Liver (tissue), 9 donors: ENCODE measurements around the gene MAGEA12. TPM values are rescaled to one million over a fixed set of nuclear protein-coding genes. Genes with fewer than 3 reads are reported as not detected.
"Not testable (repeated sequence)": the region's sequence is repeated elsewhere in the genome, so short reads cannot be mapped to it uniquely, and the experiment has no call there.

Experiments
- DNase-seq: peaks from one replicate; pipeline ENCODE4 v3.0.0-alpha.2; 2017; ENCODE audit warnings: low spot score
- H3K27ac ChIP-seq, 2 donors: one replicate each; pipeline ENCODE4 v1.7.0; 2013; ENCODE audit warnings: inconsistent platforms in 2 of 2, low read length in 2 of 2, control low read depth in 1 of 2, low read depth in 1 of 2, mild to moderate bottlenecking in 1 of 2
- H3K27me3 ChIP-seq, 4 donors: one replicate each; pipeline versions ENCODE4 v1.6.1 to v1.7.0; 2013; ENCODE audit warnings: low read length in 3 of 4, inconsistent platforms in 1 of 4, mild to moderate bottlenecking in 1 of 4, moderate library complexity in 1 of 4; ENCODE audit not compliant: control insufficient read depth in 4 of 4, insufficient read depth in 4 of 4
- H3K36me3 ChIP-seq, 4 donors: one replicate each; pipeline versions ENCODE4 v1.6.1 to v1.7.0; 2013; ENCODE audit warnings: low read length in 3 of 4, mild to moderate bottlenecking in 3 of 4, low read depth in 1 of 4, moderate library complexity in 1 of 4; ENCODE audit not compliant: control insufficient read depth in 4 of 4, insufficient read depth in 3 of 4
- H3K4me1 ChIP-seq, 4 donors: one replicate each; pipeline versions ENCODE4 v1.6.1 to v1.7.0; 2013; ENCODE audit warnings: low read length in 3 of 4, mild to moderate bottlenecking in 3 of 4, moderate library complexity in 1 of 4; ENCODE audit not compliant: control insufficient read depth in 4 of 4, insufficient read depth in 4 of 4
- H3K4me3 ChIP-seq, 3 donors: one replicate each; pipeline versions ENCODE4 v1.6.1 to v1.7.0; 2013; ENCODE audit warnings: low read length in 3 of 3, control low read depth in 1 of 3, low read depth in 1 of 3, mild to moderate bottlenecking in 1 of 3
- H3K9ac ChIP-seq, 2 donors: one replicate each; pipeline ENCODE4 v1.7.0; 2013; ENCODE audit warnings: low read length in 2 of 2, mild to moderate bottlenecking in 2 of 2, moderate library complexity in 2 of 2, control low read depth in 1 of 2, low read depth in 1 of 2
- H3K9me3 ChIP-seq, 4 donors: one replicate each; pipeline versions ENCODE4 v1.6.1 to v1.7.0; 2013; ENCODE audit warnings: low read length in 3 of 4; ENCODE audit not compliant: control insufficient read depth in 4 of 4
- SP1 ChIP-seq: IDR thresholded peaks from 2 replicates; pipeline ENCODE4 v1.6.1; 2018; ENCODE audit warnings: antibody characterized with exemption, mild to moderate bottlenecking
- WGBS: extraction: QIAGEN DNeasy Blood & Tissue Kit; methylation state at CpG from one replicate; pipeline ENCODE4 v1.1.7; 2013; 5-methylcytosine and 5-hydroxymethylcytosine counted together
- polyA plus RNA-seq, 2 donors: library from polyadenylated mRNA; stranded (reverse) in 1 of 2; unstranded in 1 of 2; fragments of 200-250 nt in 1 of 2; fragments of >200 nt in 1 of 2; fragmentation: Nextera tagmentation in 1 of 2; extraction: Ambion mirVana in 1 of 2; gene quantifications; one replicate each; pipeline versions ENCODE4 v1.2.1 to v1.2.3, GENCODE V29; 2013 to 2015
- total RNA-seq, 2 donors: library from RNA; depleted of rRNA; stranded (reverse); fragments of >200 nt; gene quantifications; one replicate each; pipeline ENCODE4 v1.2.3, GENCODE V29; 2014
- TF ChIP-seq, protein P1 (sequence below): IDR thresholded peaks from 2 replicates; pipeline ENCODE4 v1.6.1; 2016; ENCODE audit warnings: antibody characterized with exemption
- donor health status: healthy.
- donor health status: healthy.
- donor health status: healthy.
- donor health status: healthy.
- donor health status: healthy.

Gene MAGEA12, protein sequence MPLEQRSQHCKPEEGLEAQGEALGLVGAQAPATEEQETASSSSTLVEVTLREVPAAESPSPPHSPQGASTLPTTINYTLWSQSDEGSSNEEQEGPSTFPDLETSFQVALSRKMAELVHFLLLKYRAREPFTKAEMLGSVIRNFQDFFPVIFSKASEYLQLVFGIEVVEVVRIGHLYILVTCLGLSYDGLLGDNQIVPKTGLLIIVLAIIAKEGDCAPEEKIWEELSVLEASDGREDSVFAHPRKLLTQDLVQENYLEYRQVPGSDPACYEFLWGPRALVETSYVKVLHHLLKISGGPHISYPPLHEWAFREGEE
- total RNA-seq = not detected
- not detected for polyA plus RNA-seq

- no peaks in the 10 kb centered on the region for H3K36me3 ChIP-seq
- H3K27me3 ChIP-seq = no peaks in the 10 kb centered on the region
- H3K9ac ChIP-seq = no peak within 1 kb of the TSS
- 89% methylated on average over 19 of the region's 21 CpGs for WGBS
- TF ChIP-seq, protein P1, sequence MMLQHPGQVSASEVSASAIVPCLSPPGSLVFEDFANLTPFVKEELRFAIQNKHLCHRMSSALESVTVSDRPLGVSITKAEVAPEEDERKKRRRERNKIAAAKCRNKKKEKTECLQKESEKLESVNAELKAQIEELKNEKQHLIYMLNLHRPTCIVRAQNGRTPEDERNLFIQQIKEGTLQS = no peak
- no peak for TF ChIP-seq SP1
- DNase-seq = no peak
- no peaks in the 10 kb centered on the region for H3K9me3 ChIP-seq
- H3K27ac ChIP-seq = no peak within 1 kb of the TSS
- H3K4me3 ChIP-seq = no peak within 1 kb of the TSS
- H3K4me1 ChIP-seq = no peaks in the 10 kb centered on the region
Measured at GRCh38 chrX:152733261-152733975, at the start of gene MAGEA12, which contains the start of gene CSAG1. Gene MAGEA12 (plus strand): TSS chrX:152733757. CDS start chrX:152736162, 2,405 bp downstream. Gene CSAG1 (minus strand): TSS chrX:152733721. CDS start chrX:152732460, 1,261 bp downstream.

GRCh38 chrX:152697952-152698931 lies 35.3 kb upstream of the MAGEA12 start, which contains the start of gene MAGEA3:
Gene MAGEA3 (plus strand): TSS chrX:152698794. CDS start chrX:152700833, 2,039 bp downstream.
- not testable (repeated sequence) for H3K4me1 ChIP-seq, H3K27me3 ChIP-seq, H3K36me3 ChIP-seq, DNase-seq, H3K9me3 ChIP-seq, H3K4me3 ChIP-seq, H3K27ac ChIP-seq, H3K9ac ChIP-seq
- 82% methylated on average over 7 of the region's 34 CpGs for WGBS

DNA sequence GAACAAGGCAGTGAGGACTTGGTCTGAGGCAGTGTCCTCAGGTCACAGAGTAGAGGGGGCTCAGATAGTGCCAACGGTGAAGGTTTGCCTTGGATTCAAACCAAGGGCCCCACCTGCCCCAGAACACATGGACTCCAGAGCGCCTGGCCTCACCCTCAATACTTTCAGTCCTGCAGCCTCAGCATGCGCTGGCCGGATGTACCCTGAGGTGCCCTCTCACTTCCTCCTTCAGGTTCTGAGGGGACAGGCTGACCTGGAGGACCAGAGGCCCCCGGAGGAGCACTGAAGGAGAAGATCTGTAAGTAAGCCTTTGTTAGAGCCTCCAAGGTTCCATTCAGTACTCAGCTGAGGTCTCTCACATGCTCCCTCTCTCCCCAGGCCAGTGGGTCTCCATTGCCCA lies 33.2 kb upstream of the MAGEA12 start:
- not testable (repeated sequence) for H3K27ac ChIP-seq, H3K4me3 ChIP-seq, H3K9me3 ChIP-seq, DNase-seq, H3K4me1 ChIP-seq, H3K36me3 ChIP-seq, H3K27me3 ChIP-seq, H3K9ac ChIP-seq
- WGBS = 96% methylated on average over 4 of the region's 5 CpGs

DNA sequence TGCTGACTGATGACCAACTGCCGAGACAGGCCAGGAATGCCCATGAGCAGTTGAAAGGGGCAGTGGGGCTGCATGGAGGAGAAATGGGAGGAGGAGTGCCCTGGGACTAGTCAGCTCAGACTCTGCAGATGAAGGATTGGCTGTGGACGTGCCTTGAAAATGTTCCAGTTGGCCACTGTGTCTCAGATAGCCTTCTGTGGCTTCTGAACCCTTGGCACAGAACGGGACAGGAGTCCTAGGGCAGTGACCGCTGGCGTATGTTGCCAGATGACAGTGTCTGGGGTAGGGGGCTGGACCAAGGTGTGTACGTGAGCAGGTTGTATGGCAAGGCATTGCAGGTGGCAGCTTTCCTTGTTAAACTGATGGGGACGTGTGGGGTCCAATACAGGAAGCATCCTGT lies 27.1 kb upstream of the MAGEA12 start:
- DNase-seq, H3K27me3 ChIP-seq: not testable (repeated sequence)

GRCh38 chrX:152709173-152709572 lies 24.4 kb upstream of the MAGEA12 start, which contains the start of gene CSAG2:
Gene CSAG2 (minus strand): TSS chrX:152709273. CDS start chrX:152709112, 161 bp downstream.
- H3K9me3 ChIP-seq, H3K4me3 ChIP-seq, H3K36me3 ChIP-seq, H3K4me1 ChIP-seq, DNase-seq, H3K9ac ChIP-seq, H3K27me3 ChIP-seq, H3K27ac ChIP-seq: not testable (repeated sequence)
- WGBS = no CpG with 5 or more reads among the region's 2 CpGs

More for the DNA sequence above, 27.1 kb upstream of the MAGEA12 start:
- H3K9ac ChIP-seq, H3K27ac ChIP-seq, H3K36me3 ChIP-seq, H3K4me1 ChIP-seq, H3K4me3 ChIP-seq, H3K9me3 ChIP-seq: not testable (repeated sequence)
- WGBS = 85% methylated on average over 2 of the region's 7 CpGs

DNA sequence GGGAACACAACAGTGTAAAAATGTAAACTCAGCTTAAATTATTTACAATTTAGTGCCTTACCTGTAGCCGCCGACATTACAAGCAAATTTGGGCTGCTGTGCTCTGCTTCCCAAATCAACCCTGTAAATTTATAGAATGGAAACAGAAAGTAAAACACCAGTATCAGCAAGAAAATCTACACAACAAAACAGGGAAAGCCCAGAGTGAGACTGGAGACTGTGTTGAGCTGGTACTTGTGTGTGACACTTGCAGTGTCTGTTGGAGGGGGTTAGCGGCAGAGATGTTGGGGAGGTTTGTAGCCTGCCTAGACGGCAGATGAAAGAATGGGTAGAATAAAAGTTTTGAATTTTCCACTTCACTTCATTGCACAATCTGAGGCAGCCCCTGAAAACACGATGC lies 20.4 kb upstream of the MAGEA12 start:
- not testable (repeated sequence) for DNase-seq, H3K27ac ChIP-seq, H3K9me3 ChIP-seq, H3K27me3 ChIP-seq, H3K4me1 ChIP-seq, H3K9ac ChIP-seq, H3K36me3 ChIP-seq, H3K4me3 ChIP-seq
- WGBS = no CpG with 5 or more reads among the region's 5 CpGs
